HG03342 (cell line): ENCODE data around the gene EDN3.

ENCODE experiments used
- ATAC-seq: cut with Tn5 transposase; IDR thresholded peaks from one replicate; pipeline ENCODE4 v1.9.1; 2021; ENCODE audit warnings: mild to moderate bottlenecking, moderate library complexity; ENCODE audit not compliant: unreplicated experiment

Gene EDN3

DNA sequence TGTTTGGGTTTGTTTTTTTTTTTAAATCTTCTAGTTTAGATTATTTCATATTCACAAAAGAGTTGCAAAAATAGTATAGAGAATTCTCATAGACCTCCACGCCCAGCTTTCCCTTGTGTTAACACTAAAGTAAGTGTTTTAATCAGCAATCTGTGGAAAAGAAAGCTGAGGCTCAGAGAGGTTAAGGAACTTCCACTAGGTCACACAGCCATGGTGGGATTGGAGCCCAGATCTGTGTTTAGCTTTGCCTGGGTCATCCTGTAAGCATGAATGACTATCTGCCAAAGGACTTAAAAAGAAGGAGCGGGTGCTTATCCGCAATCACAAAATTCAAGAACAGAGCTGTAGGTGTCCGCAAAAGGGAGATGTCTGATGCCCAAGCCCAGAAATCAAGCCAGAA is 60.5 kb downstream of the EDN3 start:
- no peak for ATAC-seq

DNA sequence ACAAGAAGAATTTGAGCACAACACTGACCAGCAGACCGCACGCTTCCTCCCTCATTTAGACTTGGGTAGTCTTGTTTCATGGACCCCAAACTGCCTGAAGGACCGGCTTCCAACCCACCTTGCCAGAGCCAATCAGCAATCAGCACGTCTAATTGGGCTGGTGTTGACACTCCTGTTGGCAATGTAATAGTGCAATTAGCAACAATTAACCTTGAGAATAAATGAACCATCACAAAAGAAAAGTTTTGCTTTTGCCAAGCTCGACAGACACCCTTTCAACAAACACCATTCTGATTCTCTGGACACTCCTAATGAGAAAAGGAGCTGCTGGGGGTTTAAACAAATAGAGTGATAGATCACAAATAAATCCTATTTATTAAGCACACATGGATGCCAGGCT is 61.0 kb downstream of the EDN3 start:
- ATAC-seq: no peak

DNA sequence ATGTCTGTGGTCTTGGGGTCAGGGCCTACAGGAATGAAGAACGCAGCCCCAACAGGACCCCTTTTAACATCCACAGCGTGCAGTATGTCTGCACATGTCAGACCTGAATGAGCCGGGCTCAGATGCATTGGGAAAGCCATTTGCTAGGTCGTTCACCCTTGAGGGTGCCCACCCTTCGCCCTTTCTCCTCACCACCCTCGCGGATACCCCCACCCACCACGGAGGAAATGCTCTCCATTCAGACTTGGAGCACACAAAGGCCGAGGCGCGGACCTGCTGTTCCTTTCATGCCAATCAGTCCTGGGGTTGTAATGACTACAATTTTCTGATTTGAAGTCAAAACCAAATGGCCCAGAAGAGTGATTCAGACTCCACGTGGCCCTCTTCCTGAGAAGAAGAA is 62.7 kb downstream of the EDN3 start:
- no peak for ATAC-seq

DNA sequence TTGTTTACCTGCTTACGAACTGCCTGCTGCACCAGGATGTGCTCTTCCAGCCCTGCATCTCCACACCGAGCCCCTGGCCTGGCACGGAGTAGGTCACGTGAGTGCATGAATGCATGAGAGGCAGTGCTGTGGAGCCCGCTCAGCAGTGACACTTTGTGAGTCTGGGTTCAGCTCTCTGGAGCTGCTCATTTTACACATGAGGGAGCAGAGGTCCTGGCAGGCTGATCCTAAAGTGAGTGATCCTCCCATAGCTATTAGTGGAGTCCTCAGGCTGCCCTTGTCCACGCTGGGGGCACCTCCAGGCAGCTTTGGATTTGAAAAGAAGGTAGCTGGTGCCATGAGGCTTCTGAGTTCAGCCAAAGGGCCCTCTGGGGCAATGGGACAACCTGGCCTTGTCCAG is 64.2 kb downstream of the EDN3 start:
- ATAC-seq: no peak

DNA sequence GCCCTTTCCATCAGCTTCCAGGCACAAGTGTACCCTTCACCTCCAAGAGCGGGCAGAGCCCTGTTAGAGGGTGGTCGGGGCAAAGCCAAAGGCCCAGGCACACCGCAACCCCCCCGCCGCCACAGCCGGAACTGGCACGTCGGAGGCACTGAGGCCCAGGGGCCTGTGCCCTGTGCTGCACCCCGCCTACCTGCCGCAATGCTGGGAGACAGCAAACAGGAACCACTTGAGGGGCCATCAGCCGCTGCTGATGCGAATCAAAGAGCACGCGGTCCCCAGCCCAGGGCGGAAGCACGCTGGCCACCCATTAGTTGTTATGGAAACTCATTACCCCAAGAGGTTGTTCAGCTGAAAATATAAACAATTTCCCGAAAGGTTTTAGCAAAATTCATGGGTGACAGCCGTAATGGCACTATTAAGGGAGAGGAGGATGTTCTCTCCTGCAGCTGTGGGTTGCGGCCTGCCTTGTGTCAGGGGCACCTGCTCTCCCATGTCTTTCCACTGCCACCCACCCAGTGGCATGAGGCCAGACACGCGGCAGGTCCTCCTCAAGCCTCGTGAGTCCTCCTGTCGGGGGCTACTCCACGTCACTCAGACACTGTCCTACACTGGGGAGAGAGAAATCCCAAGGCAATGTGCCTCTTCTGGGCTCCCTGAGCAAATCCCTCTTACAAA is 65.3 kb downstream of the EDN3 start:
- no peak for ATAC-seq

DNA sequence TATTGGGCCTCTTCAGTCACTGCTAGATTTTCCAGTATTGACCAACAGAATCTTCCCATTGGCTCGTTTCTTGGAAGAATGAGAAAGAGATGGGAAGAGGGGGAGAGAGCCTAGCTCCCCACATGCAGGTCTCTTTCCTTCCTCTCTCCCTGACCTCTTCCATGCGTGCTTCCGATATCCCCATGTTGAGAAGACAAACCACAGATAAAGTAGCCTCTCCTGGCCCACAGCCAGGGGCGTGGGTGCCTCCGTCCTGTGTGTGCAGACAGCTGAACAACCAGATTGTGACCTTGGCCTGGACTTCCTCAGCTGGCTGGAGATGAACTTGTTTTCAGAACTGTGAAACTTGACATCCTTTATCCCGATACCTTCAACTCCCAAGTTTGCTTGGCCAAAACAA is 71.0 kb downstream of the EDN3 start:
- ATAC-seq: no peak

DNA sequence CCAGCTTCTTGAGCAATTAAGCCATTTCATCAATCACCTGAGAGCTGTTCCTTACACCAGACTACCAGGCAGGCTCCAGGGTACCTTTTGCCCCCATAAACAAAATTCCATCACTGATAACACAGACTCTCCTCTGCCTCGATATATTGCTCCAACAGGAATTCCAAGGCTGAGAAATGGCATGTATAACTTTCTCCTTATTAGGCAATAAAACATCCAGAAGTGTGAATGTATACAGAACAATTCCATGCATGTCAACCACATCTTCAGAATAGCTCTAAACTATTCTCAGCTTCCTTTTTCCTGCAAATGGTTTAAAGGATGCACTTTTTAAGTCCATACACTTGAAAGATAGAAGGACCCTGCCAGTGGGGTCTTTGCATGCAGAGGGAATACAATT is 73.8 kb downstream of the EDN3 start:
- no peak for ATAC-seq

DNA sequence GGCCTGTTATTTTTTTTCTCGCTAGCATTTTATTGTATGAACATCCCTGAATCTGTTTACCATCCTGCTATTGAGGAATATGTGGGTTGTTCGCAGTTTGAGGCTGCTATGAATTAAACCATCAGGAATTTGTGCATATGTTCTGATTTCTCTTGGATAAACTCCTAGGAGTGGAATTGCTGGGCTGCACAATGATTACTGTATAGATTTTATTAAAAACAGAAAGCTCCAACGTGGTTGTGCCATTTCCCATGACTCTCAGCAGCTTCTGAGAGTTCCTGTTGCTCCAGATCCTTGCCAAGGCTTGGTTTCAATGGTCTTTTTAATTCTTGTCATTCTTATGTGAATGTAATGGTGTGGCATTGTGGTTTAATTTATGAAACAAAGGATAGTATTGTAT is 75.1 kb downstream of the EDN3 start:
- ATAC-seq: no peak
